Hepatic stellate cell (primary cell): Measurements from ENCODE around the gene VWF.
A peak's percentile ranks its signal among the peaks of the same experiment; 100 is the strongest.

Experiments used
- DNase-seq: peaks from one replicate; pipeline ENCODE4 v3.0.0; 2011; ENCODE audit warnings: low spot score

The VWF gene

DNA sequence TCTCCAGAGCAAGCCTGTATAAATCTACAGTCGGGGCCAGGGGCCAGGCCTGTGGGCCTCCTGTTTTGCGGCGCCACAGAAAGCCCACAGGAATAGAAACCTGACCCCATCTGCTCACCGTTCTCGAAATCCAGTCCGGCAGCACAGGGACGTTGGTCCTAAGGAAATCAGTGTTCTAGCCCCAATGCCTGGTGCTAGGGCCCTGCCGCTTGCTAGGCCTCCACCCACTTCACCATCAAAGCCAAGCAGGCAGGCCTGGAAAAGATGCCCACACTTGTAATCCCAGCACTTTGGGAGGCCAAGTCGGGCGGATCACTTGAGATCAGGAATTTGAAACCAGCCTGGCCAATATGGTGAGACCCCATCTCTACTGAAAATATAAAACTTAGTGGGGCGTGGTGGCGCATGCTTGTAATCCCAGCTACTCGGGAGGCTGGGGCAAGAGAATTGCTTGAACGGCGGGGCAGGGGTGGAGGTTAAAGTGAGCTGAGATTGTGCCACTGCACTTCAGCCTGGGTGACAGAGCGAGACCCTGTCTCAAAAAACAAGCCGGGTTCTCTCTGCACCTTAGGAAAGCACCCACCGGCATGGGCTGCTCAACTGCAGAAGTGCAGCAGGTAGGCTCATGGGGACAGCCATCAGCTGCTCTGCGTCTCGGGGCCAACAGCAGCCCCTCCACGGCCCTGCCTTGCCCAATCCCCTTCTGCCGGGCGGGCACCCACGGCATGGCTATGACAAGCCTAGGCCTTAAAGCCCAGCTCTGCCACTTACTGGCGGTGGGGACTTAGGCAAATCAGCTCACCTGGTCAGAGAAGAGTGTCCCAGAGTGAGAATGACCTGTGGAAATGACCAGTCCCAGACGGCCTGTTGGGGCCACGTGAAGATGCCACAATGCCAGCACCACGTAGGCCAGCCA is 47.4 kb downstream of the VWF start:
- DNase-seq = no peak

DNA sequence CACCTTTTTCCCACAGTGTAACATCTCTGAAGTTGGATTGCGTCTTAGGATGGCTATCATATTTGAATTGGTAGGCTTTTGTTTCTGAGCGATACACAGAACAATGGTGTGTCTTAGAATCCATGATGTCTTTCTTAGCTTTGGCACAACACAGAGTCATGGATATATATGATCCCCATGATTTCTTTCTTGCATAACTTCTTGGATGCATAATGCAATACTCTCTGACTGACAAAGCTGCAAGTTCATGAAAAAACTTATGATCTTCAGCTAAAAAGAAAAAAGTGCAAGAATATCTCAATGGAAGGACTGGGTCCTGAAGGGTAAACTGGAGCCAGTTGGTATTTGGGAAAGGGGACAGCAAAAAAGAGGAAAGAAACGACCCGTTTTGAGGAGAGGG is 48.1 kb downstream of the VWF start:
- DNase-seq = no peak

DNA sequence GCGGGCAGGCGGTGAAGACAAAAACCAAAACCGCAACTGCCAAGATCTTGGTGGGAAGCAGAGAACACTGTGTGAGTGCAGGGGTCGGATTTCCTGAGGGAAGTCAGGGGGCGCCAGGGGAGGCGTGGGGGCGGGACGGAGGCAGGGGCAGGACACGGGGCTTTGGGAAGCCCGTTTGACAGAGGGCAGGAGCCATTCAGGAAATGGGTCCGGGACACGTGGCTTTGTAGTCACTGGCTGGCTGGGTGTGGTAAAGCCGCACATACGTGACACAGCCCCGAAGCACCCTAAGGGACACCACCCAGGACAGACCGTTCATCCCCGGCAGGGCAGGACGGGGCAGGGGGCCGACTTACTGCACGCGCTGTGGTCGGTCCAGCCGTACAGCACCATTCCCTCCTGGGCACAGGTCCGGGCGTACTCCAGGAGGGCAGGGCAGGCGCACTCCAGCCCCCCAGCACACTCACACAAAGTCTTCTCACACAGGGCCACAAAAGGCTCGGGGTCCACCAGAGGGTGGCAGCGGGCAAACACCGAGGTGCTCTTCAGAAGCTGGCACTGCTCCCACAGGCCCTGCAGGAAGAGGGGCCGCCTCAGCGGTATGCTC is 49.4 kb downstream of the VWF start:
- DNase-seq = peak; percentile 56

DNA sequence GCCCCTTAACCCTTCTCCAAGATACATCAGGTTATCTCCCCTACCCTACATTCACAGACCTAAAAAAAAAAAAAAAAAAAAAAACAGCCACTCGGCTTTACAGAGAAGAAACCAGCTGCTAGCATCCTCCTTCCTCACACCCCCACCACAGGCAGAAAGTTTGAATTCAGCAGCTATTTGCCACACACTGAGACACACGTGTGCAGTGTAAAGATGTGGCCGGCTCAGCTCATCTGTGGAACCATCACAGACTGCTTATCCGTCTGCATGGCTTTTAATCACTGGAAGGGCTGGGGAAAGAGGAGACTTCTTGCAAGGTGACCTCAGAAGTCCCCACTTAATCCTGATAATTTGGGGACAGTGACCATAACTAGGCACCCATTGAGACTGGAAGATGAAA is 50.0 kb downstream of the VWF start:
- no peak for DNase-seq

DNA sequence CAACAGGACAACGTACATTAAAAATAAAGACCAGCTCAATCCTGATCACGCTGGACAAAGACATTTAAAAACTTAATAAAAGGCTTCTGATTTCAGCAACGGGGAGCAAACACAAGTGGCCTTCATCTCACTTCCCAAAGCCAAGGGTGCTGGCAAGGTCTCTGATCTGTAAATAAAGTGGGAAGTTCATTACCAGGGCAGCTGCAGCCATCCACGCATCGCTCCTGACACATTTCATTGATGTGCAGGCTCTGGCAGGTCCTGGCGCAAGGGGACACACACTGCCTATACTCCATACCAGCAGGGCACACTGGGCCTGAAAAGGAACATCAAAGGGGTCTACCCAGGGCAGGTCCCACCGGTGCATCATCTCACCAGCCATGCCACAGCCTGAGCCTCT is 51.0 kb downstream of the VWF start:
- DNase-seq = no peak

DNA sequence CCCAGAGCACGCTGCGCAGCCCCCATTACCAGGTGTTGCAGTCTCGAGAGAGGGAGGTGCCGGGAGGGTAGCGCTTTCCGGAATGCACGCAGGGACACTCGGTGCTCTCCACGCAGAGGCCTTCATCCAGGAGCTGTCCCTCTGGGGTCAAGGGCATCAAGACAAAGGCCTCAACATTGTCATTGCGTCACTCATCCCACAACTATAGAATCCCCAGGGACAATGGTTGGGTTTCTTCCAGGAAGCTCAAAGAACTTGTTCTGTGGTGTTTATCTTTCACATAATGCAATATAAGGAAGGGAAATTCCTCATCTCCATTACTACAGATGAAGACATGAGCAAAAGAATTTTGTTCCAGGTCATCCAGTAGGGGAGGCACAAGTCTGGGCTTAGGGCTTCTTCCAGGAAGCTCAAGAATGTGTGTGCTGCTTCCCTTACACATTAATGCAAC is 52.1 kb downstream of the VWF start:
- peak; percentile 80 for DNase-seq

DNA sequence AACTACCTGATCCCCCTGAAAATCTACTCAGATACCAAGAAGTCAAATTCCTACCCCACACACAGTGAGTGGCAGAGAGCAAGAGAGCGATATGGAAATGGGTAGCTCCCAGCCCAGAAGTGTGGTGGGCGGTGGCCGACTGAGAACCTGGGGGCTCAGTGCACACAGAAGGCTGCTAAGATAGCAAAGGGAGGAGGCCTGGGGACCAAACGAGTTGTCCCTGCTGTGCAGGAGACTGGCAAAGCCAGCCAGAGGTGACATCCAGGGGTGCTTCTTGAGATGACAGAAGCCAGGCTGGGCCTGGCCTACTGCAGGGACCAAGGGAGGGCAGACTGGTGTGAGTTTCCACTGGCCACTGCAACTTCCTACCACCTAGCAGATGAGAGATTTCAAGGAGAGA is 52.9 kb downstream of the VWF start:
- DNase-seq = no peak

DNA sequence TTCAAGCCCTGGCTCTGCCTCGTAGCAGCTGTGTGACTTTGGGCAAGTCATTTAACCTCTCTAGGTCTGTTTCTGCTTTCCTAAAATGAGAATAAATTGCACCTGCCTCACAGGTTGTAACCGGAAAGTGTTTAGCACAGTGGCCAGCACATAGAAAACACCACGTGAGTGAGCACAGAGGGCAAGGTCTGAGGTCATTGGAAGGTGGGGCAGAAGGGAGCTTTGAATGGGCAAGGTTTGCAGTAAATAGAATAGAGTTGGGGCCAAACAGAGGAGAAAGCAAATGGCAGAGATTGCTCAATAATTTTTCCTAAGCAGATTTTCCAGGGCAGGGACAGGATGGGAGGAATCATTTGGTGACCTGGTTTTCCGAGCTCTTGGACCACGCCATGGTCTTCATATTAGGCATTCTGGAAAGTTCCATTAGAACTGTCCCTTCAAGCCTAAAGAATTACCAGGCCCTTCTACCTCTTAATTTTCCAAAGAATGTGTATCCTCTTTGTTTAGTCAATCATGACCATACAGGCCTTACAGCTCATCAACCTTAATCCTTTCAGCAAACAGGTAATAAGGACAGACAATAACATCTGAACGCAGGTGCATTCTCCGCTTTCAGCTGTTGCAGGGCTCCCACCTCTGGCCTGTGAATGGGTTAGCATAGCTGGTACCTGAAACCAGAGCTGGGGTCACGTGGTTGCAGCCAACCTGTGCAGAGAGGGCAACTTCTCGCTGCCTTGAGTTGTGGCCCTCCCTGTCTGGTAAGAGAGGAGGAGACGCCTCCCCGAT is 53.8 kb downstream of the VWF start:
- DNase-seq = no peak

DNA sequence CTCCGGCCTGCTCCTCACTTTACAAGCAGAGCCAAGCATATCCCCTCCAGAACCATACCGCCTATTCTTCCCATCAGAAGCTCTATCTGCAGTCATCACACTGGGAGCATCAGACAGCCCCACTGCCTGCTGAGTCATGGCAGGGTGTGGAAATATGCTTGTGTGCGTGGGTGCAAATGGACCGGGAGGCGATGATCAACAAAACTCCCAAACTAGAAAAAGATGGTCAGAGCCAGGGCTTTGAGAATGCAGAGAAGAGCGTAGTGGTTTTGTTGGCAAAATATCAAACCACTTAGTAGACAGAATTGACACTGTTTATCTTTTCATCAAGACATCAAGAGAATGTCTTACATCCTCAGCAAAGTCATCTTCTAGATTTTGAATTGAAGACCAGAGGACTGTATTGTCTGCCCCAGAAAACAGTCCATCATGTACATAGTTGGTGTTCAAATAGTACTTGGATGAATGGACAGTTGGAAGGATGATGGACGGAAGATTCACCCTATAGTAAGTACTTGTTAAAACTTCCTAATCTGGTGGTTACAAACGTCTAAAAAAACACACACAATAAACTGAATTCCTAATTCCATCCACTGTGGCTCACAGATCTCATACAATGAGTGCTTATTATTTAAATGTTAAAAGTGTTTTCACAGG is 54.9 kb downstream of the VWF start:
- DNase-seq = peak; percentile 94

DNA sequence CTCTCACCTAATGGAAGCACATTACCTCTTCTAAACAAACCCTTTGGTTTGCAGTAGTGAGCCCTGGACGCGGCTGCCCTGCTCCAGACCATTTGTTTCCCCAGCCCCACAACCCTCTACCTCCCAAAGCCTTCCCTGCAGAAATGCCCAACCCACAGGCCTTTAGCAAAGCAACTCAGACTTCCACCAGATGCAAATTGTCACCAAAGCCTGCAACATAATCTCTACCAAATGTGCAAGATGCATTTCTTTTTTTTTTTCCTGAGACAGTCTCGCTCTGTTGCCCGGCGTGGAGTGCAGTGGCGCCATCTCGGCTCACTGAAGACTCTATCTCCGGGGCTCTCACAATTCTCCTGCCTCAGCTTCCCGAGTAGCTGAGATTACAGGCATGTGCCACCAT is 56.2 kb downstream of the VWF start:
- DNase-seq = no peak

DNA sequence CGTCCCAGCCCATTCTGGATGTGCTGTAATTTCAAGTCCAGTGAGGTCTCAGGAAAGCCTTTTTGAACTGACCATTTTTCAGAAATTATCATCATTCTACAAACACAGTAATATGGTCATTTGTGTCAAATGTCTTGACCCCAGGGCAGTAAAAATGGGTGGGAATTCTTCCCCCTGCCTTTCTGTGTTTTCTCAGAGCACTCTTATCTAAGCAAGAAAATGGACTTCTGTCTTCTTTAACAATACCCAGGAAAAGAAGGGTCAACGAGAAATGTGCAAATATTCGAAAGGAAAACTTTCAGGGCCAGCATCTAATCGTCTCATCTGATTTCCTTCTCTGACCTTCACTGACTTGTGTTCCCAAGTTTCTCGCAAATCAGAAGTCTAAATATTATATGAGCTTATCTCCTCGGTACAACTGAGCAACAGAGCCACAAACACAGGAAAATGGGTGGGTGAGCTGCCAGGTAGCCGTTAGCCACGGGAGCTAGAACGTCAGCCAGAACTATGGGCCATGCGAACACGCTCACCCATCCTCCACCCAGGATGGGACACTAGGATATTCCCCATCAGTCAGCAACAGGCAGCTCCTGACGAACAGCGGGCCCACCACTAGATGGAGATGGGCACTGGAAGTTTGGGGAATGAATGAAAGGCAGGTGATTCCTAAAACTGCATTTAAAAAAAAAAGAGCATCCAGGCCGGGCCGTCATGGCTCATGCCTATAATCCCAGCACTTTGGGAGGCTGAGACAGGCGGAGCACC is 57.1 kb downstream of the VWF start:
- DNase-seq = no peak

DNA sequence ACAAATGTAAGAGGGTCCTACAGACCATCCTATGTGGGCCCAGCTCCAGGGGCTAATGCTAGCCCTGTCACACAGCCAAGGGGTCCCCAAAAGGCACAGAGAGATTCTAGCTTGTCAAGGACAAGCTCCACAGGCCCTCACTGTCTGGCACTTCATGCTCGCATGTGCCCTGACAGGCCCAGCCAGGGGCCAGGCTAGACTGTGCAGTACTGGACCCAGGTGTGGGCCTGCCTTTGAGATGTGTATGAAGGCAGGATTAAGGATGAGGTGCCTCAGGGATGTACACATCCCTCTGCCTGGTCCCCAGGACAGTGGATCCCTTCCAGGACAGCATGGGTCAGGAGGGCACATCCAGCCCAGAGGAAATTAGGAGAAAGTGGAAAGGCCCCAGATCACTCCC is 57.8 kb downstream of the VWF start:
- no peak for DNase-seq

DNA sequence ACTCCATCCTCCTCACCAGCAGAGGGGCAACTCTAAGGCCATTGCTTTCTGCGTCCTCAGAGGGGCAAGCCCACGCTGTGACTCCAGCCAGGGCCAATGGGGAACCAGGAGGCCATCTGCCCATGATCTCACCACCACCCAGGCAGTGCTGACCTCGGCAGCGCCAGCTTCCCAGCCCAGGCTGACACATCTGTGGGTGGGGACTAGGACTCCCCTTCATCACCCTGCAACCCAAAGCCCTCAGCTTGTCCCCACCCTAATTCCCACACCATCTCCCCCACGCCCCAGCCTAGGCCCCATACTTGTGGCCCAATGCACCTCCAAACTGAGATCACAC is 58.6 kb downstream of the VWF start:
- DNase-seq = no peak

DNA sequence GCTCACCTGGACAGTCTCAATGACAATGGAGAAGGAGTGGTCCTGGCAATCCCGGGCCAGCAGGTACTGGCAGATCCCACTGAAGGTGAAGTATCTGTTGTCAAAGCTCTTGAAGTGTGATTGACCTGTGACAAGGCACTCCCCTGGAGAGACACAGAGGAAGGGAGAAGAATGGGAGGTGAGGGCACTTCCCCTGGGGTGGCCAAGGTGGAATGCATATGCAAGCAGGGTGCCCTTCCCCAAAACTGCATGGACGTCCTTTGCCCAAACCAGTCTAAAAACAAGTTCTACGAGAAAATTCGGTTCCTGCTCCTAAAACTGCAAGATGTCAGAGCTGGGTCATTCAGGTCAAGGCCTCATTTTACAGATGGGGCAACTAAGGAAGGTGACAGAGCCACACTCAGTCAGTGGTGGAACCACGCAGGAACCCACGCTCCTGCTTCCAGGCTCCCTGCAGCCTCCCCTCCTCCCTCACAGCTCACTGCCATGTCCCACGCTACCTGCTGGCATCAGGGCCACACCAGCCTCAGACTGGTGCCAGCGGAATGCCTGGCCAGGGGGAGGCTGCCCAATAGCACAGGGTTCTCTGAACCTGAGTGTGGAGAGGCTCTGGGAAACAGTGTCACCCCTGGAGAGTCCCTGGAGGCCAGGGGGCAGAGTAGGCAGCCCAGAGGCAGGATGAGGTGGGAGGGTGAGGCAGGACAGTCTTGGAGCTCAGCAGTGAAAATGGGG is 59.2 kb downstream of the VWF start:
- DNase-seq = no peak

DNA sequence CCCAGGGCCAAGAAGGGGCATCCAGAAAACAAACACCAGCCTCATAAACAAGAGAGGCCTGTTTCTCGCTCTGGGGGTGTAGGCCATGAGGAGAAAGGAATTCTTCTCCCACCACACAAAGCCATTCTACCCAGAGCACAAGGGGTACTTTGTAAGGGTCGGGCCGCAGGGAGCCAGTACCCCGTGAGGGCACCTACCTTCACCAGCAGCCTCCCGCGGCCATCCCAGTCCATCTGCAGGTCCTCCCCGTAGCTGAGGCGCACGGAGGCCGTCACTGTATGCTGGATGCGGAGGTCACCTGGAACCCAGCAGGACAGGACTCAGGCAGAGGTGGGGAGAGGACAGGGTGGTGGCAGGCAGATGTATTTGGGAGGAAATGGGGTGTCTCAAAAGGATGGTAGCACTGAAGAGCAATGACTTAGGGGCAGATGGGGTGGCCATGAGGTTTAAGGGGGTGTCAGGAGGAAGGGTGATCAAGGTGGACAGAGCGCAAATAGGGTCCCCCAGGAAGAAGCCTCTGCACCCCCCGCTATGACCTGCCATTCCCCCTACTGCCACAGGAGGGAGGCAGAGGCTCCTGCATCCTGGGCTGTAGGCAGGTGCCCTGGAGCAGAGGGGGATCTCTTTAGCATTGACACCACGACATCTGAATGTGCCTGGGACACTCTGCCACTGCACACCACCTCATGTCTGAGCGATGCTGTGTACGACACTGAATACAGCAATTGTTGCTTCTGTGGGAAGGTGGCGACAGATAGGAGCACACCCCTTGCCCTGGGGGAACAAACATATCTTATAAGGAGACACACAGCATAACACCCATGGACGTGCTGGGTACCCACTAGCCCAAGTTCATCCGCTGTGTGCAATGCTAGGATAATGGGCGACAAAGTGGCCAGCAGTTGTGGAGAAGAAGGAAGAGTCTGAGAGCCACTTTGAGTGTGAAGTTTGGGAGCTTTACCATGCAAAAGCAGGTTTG is 61.4 kb downstream of the VWF start:
- peak; percentile 81 for DNase-seq

DNA sequence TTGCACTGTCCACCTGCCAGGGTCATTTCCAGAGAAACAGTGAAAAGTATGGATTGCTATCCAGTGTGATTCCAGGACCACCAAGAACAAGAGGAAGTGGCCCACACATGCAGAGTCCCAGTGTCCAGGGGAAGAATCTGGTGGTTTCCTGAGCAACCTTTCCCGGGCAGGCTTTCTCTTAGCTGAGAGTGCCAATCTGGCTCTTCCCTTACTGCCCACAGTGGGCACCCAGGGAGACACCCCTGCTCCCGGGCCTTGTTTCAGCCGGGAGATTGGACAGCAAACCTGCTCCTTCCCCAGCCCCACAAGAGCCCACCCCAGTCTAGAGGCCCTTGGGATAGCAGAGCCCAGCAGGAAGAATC is 62.1 kb downstream of the VWF start:
- no peak for DNase-seq

DNA sequence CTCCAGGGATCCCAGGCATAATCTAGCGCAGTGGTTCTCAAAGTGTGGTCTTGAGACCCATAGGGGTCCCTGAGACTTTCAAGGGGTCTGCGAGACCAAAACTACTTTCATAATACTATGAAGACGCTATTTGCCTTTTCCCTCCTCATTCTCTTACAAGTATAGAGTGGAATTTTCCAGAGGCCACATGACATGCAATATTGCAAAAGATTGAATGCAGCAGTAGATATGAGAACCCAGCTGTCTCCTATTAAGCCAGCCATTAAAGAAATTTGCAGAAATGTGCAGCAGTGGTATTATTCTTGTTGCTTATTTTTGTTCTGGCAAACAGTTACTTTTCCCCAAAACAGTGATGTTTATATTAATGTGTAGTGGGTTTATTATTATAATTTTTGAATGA is 62.8 kb downstream of the VWF start:
- no peak for DNase-seq

DNA sequence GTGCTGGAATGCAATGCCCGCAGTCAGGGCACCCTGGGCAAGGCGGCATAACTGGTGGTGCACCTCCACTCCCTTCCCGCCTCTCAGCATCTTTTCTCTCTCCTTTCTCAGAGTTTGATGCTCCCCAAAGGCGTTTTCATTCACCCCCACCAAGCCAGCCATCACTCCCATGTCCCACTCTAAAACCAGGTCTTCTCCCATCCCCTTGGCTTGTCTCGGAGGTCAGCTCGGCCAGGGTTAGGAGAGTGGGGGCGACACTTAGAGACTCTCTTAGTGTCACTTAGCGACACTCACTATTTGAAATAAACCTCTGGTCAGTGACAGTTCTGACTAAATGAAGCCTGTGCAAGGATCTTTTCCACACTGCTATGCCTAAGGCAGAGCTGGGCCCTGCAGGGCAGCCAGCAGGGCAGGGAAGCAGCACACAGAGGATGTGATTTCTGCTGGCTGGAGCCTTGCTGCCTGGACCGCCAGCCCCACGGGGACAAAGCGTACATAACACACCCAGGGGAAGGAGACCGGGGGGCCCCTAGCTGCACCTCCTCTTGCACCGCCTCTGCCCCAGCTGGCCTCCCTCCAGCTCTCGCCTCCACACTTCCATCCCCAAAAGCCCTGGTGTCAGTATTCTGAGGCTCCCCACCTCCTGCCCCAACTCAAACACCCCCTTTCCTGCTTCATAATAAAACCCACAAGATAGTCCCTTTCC is 64.5 kb downstream of the VWF start:
- DNase-seq = no peak

DNA sequence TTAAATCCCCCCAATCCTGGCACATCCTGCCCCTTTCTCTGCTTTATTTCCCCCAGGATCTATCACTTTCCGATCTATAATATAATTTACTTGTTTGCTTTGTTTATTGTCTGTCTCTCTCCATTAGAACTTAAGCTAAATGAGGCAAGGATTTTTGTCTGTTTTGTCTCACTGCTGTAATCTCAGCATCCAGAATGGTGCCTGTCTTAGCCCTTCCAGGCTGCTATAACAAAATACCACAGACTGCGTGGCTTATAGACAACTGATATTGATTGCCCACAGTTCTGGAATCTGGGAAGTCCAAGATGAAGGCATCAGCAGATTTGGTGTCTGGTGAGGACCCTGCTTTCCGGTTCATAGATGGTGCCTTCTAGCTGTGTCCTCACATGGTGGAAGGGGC is 65.2 kb downstream of the VWF start:
- DNase-seq = no peak
